NCI-H526 (cell line): ENCODE data around the gene ENTPD2.
"Not testable (repeated sequence)": the region's sequence is repeated elsewhere in the genome, so short reads cannot be mapped to it uniquely, and the experiment has no call there.

Experiments
- DNase-seq, 2 experiments: peaks; one replicate each; lab custom pipeline; 2025; lab: John Stamatoyannopoulos, UW

Gene ENTPD2

GRCh38 chr9:137045294-137046087 is 8.4 kb downstream of the ENTPD2 start:
- peak in 1 of 2 experiments; percentile 41 for DNase-seq

DNA sequence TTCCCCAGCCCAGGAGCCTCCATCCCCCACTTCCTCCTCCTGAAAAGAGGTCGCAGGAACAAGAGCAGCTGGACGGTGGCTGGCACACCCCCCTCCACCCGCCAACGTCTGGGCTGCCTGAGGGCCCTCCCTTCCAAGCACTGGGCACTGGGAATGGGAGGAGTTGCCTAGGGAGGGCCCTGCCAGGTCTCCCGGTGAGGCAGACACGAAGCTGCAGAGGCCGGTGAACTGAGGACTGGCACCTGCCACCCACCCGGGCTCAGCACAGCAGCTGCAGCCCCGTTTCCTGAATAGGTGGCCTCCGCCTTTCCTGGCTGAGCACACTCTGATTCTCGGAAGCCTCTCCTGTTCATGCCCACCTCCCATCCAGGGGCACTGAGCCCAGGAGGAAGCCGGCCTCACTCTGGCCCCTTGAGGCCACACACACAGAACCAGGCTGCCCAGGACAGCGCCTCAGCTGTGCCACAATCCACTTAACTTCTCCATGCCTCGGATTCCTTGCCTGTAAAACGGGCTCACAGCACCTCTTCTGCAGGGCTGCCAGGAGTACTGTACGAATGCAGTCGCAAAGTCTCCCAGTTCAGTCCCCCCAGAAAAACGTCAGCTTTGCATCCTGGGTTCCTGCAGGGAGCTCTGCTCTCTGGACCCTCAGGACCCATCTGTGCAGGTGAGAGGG is 9.2 kb downstream of the ENTPD2 start:
- peak; percentile 17 to 56 for DNase-seq

DNA sequence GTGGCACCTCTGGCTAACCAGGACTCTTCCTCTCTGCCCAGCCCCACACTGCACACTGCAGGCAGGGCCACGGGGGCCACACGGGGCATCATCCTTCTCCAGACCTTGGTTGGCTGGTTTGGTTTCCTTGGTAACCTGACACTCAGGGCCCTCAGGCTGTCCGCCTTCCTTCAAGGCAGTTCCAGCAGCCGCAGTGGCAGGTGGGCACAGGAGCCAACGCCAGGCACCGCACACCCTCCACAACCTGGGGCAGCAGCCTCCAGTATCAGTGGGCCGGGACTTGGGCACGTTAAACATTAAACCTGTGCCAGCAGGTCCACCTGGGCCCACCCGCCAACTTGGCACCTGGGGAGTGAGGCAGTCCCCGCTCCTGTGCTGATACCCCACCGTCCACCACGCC is 9.8 kb downstream of the ENTPD2 start:
- DNase-seq = no peak

- no peak for DNase-seq
These were observed 10.8 kb downstream of the ENTPD2 start for GRCh38 chr9:137042751-137043727.

DNA sequence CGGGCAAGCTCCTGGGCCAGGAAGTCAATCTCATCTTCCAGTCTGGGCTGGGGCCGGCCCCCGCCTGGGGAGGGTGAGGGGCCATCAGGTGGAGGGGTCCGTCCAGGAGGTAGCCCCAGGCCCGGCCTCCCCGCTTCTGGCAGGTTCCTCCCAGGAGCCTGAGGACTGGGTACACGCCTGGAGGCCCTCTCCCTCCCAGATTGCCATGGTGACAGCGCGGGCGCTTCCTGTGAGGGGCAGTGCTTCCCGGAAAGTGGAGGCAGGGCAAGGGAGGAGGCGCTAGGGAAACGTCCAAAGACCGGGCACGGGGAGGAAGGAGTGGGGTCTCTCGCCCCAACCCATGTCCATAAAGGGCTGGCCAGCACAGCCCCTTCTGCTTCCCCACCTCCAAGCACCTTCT is 12.7 kb downstream of the ENTPD2 start:
- DNase-seq = no peak

DNA sequence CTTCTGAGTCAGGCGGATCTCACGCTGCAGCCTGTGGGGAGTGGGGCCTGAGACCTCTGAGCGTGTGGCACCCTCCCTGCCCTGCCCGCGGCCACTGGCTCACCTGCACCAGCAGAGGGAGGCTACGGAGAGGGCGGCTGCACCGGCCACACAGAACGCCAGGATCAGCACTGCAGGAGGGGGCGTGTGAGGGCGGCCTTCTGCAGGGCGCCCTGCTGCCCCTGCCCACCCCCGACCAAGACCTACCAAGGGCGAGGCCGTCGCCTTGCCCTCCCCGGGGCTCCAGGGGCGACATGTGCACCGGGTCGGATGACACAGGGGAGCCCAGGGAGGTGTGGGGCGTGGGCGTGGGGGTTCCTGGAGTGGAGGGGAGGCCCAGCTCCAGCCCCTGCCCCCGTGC is 13.3 kb downstream of the ENTPD2 start:
- DNase-seq = no peak

DNA sequence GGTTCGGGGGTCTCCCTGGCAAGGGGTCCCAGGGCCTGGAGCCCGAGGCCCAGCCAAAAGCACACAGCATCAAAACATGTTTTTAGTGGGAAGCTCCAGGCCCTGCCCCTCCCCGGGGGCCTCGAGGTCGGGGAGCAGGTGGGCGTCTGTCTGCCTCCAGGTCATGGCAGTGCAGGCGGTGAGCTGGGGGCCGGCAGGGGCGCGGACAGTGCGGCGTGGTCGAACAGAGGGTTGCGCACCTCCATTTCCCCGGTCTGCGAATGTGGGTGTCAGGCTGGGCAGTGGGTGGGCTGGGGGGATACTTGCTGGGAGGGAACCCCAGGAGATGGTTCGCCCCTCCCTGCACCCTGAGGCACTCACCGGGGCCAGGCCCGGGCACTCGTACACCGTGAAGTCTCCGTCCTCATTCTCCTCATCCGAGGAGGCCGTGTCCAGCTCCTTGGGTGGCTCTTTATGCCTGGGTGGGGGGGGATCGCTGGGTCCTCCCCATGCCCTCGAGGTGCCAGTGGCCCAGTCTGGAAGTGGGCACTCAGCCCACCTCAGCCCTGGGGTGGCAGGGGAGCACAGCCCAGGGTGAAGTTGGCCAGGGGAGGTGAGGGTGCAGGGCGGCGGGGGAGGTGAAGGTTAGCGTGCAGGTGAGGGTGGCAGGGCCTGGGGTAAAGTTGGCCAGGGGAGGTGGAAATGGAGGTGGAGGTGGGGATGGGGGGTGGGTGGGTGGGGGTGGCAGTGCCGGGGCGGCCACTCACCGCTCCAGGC is 14.1 kb downstream of the ENTPD2 start:
- DNase-seq = no peak

GRCh38 chr9:137038916-137039315 is 14.9 kb downstream of the ENTPD2 start:
- DNase-seq = no peak

DNA sequence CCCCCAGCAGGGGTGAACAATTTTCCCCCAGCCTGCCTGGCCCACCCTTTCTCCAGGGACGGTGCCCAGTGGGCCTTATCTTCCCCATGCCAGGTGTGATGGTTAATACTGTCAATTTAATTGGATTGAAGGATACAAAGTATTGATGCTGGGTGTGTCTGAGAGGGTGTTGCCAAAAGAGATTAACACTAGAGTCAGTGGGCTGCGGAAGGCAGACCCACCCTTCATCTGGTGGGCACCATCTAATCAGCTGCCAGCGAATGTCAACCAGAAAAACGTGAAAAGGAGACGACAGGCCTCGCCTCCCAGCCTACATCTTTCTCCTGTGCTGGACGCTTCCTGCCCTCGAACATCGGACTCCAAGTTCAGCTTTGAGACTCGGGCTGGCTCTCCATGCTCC is 16.4 kb downstream of the ENTPD2 start:
- no peak for DNase-seq

DNA sequence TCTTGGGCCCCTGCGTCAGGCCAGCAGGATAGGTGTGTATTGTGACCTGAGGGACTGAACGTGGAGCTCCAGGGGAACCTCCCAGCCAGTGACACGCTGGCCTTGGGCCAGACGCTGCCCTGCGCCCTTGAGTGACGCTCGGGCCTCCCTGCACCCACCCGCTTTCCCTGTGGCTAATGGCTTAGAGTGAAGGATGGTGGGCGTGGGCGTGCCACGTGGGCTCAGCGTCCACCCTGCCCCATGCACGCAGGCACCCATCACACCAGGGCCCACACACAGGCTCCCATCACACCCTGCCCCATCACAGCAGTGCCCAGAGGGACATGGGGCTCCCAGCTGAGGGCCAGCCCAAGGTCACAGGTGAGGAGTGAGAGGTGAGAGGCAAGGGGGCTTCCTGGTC is 16.8 kb downstream of the ENTPD2 start:
- no peak for DNase-seq

- no peak for DNase-seq
These were observed 17.9 kb downstream of the ENTPD2 start for GRCh38 chr9:137035937-137036336.

GRCh38 chr9:137035507-137035834 is 18.4 kb downstream of the ENTPD2 start:
- DNase-seq = no peak

DNA sequence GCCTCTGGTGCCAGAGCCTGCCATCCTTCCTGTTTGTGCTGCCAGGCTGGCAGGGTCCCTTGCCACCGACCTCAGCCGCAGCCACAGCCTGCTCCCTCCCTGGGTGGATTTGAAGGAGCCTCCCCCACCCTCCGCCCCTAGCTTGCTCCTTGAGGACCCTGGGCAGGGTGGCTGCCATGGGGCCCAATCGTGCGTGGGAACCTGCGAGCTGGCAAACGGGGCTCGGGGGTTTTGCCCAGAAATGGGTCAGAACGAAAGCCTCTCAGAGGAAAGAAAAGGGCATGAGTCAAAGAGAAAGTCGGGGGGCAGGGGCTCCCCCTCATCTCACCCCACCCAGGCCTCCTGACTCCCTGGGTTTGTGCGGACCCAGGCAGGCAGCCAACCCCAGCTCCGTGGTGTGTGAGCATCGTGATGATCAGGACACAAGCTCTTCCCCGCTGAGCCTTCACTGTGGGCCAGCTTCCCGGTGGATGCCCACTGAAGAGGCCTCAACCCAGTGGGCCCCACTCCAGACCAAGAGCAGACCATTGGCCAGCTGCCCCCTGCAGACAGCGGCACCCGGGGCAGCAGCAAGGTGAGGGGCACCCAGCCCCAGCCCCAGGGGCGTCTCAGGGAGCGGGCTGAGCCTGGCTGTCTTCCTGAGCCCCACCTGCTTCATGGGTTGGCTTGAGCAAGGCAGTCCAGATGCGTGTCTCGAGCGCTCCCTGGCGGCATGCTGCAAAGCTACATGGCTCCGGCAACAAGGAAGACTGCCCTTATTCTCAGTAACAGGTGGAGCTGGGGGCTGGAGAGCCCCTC is 19.0 kb downstream of the ENTPD2 start:
- DNase-seq = peak; percentile 68 to 83

- DNase-seq = no peak
These were observed 19.7 kb downstream of the ENTPD2 start for GRCh38 chr9:137034039-137034708.

DNA sequence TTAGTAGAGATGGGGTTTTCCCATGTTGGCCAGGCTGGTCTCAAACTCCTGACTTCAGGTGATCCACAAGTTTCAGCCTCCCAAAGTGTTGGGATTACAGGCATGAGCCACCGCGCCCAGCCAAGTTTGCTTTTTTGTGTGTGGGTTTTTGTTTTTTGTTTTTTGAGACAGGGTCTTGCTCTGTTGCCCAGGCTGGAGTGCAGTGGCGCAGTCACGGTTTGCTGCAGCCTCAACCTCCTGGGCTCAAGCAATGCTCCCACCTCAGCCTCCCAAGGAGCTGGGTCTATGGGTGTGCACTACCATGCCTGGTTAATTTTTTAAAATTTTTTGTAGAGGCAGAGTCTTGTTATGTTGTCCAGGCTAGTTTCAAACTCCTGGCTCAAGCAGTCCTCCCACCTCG is 20.4 kb downstream of the ENTPD2 start:
- DNase-seq = not testable (repeated sequence)

DNA sequence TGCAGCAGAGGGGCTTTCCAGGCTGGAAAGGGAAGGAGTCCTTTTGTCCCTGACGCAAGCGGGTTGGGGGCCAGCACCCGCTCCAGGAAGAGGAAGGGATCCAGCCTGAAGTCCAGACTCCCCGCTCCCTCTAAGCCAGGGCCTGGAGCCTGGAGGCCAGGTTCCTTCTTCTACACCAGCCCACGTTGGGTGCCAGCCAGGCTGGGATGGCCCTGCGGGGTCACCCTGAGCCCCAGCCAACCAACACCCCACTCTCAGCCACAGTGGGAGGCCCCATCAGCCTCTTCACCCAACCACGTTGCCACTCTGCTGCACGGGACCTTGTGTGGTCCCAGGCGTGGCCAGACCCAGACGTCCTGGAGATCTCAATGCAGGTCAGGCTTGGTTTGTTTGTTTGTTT is 21.0 kb downstream of the ENTPD2 start:
- DNase-seq = no peak

GRCh38 chr9:137031904-137032640 is 21.8 kb downstream of the ENTPD2 start, which contains the start of gene FUT7:
TSS of gene FUT7 (minus strand) at chr9:137032088. CDS start at chr9:137031991, 97 bp downstream.
- no peak for DNase-seq

DNA sequence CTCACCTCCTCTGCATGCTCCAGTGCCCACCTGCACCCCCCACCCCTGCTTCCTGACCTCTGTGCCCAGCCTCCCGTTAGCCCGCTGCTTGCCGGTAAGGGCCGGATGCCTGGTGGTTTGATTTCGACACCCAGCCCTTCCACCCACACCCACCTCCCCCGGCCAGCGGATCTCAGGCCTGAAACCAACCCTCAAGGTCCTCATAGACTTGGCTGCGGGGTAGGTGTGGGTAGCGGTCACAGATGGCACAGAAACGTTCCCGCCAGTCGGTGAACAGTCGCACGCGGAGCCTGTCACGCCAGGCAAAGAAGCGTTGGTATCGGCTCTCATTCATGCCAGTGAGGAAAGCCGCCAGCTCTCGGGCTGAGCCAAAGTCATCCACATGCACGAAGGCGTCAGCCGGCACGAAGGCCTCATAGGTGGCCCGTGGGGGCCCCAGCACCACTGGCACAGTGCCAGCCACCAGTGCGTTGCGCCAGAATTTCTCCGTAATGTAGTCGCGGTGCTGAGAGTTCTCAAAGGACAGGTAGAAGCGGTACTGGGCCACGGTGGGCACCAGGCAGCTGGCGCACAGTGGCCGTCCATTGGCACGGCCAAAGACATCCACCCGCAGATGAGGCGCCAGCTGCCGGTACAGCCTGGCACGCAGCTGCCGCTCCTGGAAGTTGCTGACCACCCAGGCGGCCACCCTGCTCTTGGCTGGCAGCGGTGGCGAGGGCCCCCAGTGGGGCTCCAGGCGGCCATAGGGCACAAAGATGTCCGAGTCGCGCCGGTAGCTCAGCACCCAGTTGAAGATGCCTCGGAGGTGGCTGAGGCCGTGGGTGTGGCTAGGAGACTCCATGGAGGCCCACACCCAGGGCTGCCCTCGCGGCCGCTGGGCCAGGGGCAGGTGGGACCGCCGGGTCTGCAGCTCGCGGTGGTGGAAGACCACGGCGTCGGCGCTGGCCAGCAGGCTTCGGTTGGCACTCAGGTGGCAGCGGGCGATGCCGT is 23.0 kb downstream of the ENTPD2 start:
- no peak for DNase-seq
